VCaP (cell line): ENCODE measurements around the gene KLF8.

Experiments
- H3K27ac ChIP-seq: fragments of 450-650 bp; 2 replicates; pipeline ENCODE4 v1.5.1; 2017
- TF ChIP-seq, protein P1 (sequence below): fragments of 450-650 bp; conservative IDR thresholded peaks from 2 replicates; pipeline ENCODE4 v1.5.1; 2017; ENCODE audit warnings: mild to moderate bottlenecking, moderate library complexity

Gene KLF8

DNA sequence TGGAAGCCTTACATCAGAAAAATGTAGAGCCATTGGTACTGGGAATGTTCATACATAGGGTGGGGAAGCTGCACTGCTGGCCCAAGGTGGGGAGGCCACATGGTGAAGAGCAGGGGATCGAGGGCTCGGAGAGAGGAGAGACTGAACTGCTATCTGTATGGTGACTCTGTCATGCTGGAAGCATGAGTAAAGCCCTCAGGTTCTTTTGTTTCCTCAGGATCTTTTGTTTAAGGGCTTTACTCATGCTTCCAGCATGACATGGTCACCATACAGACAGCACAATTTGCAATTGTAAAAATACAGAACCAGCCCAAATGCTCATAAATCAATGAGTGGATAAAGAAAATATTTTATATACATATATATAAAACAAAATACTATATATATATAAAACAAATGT lies 78.4 kb downstream of the KLF8 start:
- TF ChIP-seq, protein P1, sequence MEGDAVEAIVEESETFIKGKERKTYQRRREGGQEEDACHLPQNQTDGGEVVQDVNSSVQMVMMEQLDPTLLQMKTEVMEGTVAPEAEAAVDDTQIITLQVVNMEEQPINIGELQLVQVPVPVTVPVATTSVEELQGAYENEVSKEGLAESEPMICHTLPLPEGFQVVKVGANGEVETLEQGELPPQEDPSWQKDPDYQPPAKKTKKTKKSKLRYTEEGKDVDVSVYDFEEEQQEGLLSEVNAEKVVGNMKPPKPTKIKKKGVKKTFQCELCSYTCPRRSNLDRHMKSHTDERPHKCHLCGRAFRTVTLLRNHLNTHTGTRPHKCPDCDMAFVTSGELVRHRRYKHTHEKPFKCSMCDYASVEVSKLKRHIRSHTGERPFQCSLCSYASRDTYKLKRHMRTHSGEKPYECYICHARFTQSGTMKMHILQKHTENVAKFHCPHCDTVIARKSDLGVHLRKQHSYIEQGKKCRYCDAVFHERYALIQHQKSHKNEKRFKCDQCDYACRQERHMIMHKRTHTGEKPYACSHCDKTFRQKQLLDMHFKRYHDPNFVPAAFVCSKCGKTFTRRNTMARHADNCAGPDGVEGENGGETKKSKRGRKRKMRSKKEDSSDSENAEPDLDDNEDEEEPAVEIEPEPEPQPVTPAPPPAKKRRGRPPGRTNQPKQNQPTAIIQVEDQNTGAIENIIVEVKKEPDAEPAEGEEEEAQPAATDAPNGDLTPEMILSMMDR = no peak
- H3K27ac ChIP-seq = no peak overlapping the region

DNA sequence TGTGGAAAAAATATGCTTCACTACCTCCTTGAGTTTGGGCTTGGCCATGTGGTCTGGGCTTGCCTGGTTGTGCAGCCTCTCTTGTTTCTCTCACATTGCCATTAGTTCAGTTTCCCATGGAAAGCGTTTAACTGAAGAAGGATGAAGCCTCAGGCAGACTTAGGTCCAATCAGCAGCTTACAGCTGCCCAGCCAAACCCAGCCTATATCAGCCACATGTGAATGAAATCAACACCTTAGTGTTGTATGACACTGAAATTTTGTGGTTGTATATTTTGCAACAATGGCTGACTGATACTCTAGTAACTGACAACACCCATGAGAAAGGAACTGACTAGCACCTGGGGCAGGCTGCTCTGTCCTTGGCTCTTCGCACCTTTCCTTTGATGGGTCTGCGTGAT lies 81.2 kb downstream of the KLF8 start:
- TF ChIP-seq, protein P1 = no peak
- H3K27ac ChIP-seq = no peak overlapping the region

DNA sequence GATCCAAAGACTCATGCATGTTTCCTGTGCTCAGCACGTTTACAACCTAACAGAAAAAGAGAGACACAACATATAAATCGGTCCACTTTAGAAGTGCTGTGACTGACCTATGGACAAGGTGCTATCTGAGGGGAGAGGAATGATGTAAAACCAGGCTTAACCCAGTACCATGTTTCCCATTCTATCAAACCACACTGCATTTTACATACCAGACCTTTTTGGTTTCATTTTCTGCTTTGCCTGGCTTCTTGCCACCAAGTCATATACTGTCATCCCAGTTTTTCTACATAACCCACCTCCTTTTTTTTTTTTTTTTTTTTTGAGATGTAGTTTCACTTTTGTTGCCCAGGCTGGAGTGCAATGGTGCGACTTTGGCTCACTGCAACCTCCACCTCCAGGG lies 82.2 kb downstream of the KLF8 start:
- no peak overlapping the region for H3K27ac ChIP-seq
- TF ChIP-seq, protein P1 = no peak

DNA sequence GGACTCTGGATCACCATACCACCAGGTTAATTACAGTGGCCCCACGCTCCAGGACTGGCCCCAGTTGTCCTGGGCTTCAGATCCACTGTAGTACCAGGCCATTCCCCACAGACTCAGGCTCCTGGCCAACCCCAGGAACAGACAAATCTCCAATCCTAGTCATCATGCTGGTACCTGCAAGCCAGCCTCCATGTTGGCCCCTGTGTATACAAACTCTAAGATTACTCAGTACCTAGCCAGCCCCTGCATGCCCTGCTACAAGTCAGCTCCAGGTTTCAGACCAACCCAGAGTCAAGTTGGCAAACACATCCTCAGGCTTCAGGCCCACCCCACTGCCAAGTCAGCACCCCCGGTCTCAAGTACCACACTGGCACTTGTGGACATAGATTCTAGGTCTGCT lies 85.9 kb downstream of the KLF8 start:
- H3K27ac ChIP-seq = no peak overlapping the region
- TF ChIP-seq, protein P1 = no peak

DNA sequence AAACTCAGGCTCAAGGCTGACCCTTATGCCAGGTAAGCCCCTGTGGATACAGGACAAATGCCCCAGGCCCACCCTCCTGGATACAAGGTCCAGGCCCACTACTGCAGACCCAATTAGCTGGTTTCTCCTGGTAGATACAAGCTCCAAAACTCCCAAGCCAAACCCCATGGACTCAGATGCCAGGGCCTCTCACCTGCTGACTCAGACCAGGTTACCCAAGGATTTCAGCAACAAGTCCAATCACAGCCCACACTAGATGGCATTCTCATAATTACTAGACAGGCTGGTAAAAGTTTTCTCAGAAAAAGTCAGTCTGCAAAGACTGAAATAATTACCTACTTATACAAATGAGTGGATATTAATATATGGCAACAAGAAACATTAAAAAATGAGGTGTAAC lies 87.0 kb downstream of the KLF8 start:
- H3K27ac ChIP-seq = no peak overlapping the region
- TF ChIP-seq, protein P1 = no peak
